IMR-90 (cell line): ENCODE results near the gene DYNLT4. TPM values are rescaled to one million over a fixed set of nuclear protein-coding genes. Genes with fewer than 3 reads are reported as not detected.

Experiments used
- ATAC-seq: fragments of 200-7000 bp; cut with Tn5 transposase; 2 replicates; pipeline ENCODE4 v1.9.1; 2020; ENCODE audit warnings: low read depth, mild to moderate bottlenecking, moderate library complexity
- BruUV-seq: library from RNA; stranded (reverse); fragments of 400-500 nt; replicated peaks from 2 replicates; lab custom pipeline; 2021; lab: Mats Ljungman, UMichigan
- CTCF ChIA-PET: fragments of 300-600 bp; formaldehyde crosslinking; extraction: SDS; loops from one replicate; lab custom pipeline; 2021; ENCODE audit warnings: antibody characterized with exemption; lab: Yijun Ruan, JAX
- POLR2A ChIA-PET: fragments of 300-600 bp; sonication (Branson Sonifier 250); formaldehyde crosslinking; loops from one replicate; lab custom pipeline; 2022; ENCODE audit warnings: antibody characterized with exemption; ENCODE audit not compliant: unreplicated experiment; lab: Charles Lee
- DNase-seq: peaks from one replicate; pipeline ENCODE4 v3.0.0; 2013
- H2AFZ ChIP-seq: replicated peaks from 2 replicates; pipeline ENCODE3; 2013; ENCODE audit warnings: low read length, mild to moderate bottlenecking; ENCODE audit not compliant: poor library complexity
- H2AK5ac ChIP-seq: 2 replicates; pipeline ENCODE4 v1.6.1; 2013; ENCODE audit warnings: low read depth, low read length, inconsistent platforms
- H2AK9ac ChIP-seq: replicated peaks from 2 replicates; pipeline ENCODE3; 2013; ENCODE audit warnings: mild to moderate bottlenecking, low read depth, low read length, moderate library complexity; ENCODE audit not compliant: poor library complexity
- H2BK120ac ChIP-seq: 2 replicates; pipeline ENCODE4 v1.6.1; 2013; ENCODE audit warnings: low read depth, low read length, inconsistent platforms
- H2BK15ac ChIP-seq: 3 replicates; pipeline ENCODE4 v1.6.1; 2013; ENCODE audit warnings: low read depth, low read length, inconsistent platforms
- H2BK20ac ChIP-seq: 2 replicates; pipeline ENCODE4 v1.6.1; 2013; ENCODE audit warnings: low read depth, mild to moderate bottlenecking, inconsistent platforms, low read length, moderate library complexity
- H2BK5ac ChIP-seq: 2 replicates; pipeline ENCODE4 v1.6.1; 2013; ENCODE audit warnings: mild to moderate bottlenecking, low read depth, low read length, inconsistent platforms; ENCODE audit not compliant: poor library complexity, severe bottlenecking
- H3K14ac ChIP-seq: replicated peaks from 2 replicates; pipeline ENCODE4 v1.6.1; 2013; ENCODE audit warnings: low read depth, low read length, inconsistent platforms
- H3K18ac ChIP-seq: 2 replicates; pipeline ENCODE4 v1.6.1; 2013; ENCODE audit warnings: low read depth, low read length, control low read depth
- H3K23ac ChIP-seq: 2 replicates; pipeline ENCODE4 v1.6.1; 2013; ENCODE audit warnings: low read depth, low read length, inconsistent platforms
- H3K27ac ChIP-seq: 2 replicates; pipeline ENCODE4 v1.5.1; 2013; ENCODE audit warnings: mild to moderate bottlenecking, control low read depth, low read length; ENCODE audit not compliant: insufficient read depth
- H3K27me3 ChIP-seq: 2 replicates; pipeline ENCODE4 v1.6.1; 2013; ENCODE audit warnings: low read length; ENCODE audit not compliant: control insufficient read depth, insufficient read depth
- H3K36me3 ChIP-seq: 2 replicates; pipeline ENCODE4 v1.6.1; 2013; ENCODE audit warnings: low read length, mixed read lengths; ENCODE audit not compliant: control insufficient read depth, insufficient read depth
- H3K4ac ChIP-seq: 2 replicates; pipeline ENCODE4 v1.6.1; 2013; ENCODE audit warnings: low read depth, low read length, inconsistent platforms
- H3K4me1 ChIP-seq: 2 replicates; pipeline ENCODE4 v1.6.1; 2013; ENCODE audit warnings: low read length, mixed read lengths; ENCODE audit not compliant: control insufficient read depth, insufficient read depth
- H3K4me2 ChIP-seq: 2 replicates; pipeline ENCODE4 v1.6.1; 2013; ENCODE audit warnings: low read depth, mild to moderate bottlenecking, control low read depth, low read length, moderate library complexity
- H3K4me3 ChIP-seq: 2 replicates; pipeline ENCODE4 v1.5.1; 2013; ENCODE audit warnings: low read depth, mild to moderate bottlenecking, control low read depth, low read length, moderate library complexity; ENCODE audit not compliant: insufficient read depth
- H3K56ac ChIP-seq: 2 replicates; pipeline ENCODE4 v1.6.1; 2013; ENCODE audit warnings: low read length, inconsistent platforms; ENCODE audit not compliant: insufficient read depth; ENCODE audit errors: extremely low read depth
- H3K79me1 ChIP-seq, 2 experiments: 2 replicates each; pipeline ENCODE4 v1.6.1; 2013; ENCODE audit warnings: low read length in 2 of 2, inconsistent platforms in 1 of 2, low read depth in 1 of 2
- H3K9ac ChIP-seq: 2 replicates; pipeline ENCODE4 v1.6.1; 2013; ENCODE audit warnings: low read depth, low read length, control low read depth
- H3K9me1 ChIP-seq: 2 replicates; pipeline ENCODE4 v1.6.1; 2013; ENCODE audit warnings: low read length, inconsistent platforms; ENCODE audit not compliant: insufficient read depth
- H3K9me3 ChIP-seq: 2 replicates; pipeline ENCODE4 v1.6.1; 2013; ENCODE audit warnings: low read length; ENCODE audit not compliant: control insufficient read depth, insufficient read depth
- H4K20me1 ChIP-seq: 2 replicates; pipeline ENCODE4 v1.6.1; 2013; ENCODE audit warnings: low read length, inconsistent platforms; ENCODE audit not compliant: insufficient read depth
- H4K5ac ChIP-seq: 2 replicates; pipeline ENCODE4 v1.6.1; 2013; ENCODE audit warnings: mild to moderate bottlenecking, low read depth, low read length, control low read depth
- H4K8ac ChIP-seq, 2 experiments: 2 replicates each; pipeline ENCODE4 v1.6.1; 2013; ENCODE audit warnings: low read depth in 2 of 2, low read length in 2 of 2, control low read depth in 1 of 2, inconsistent platforms in 1 of 2
- H4K91ac ChIP-seq: 2 replicates; pipeline ENCODE4 v1.6.1; 2013; ENCODE audit warnings: low read depth, low read length, inconsistent platforms; ENCODE audit not compliant: insufficient read depth
- CEBPB ChIP-seq: IDR thresholded peaks from 2 replicates; pipeline ENCODE4 v1.6.1; 2012; ENCODE audit warnings: low read depth, low read length, improper control_type of control experiment
- CHD1 ChIP-seq: IDR thresholded peaks from 2 replicates; pipeline ENCODE4 v1.6.1; 2012; ENCODE audit warnings: low read depth, low read length, improper control_type of control experiment
- FOS ChIP-seq: fragments of 150-350 bp; IDR thresholded peaks from 2 replicates; pipeline ENCODE4 v1.6.1; 2016; ENCODE audit warnings: low read depth, low read length
- MAFK ChIP-seq: IDR thresholded peaks from 2 replicates; pipeline ENCODE4 v1.6.1; 2012; ENCODE audit warnings: low read depth, low read length, improper control_type of control experiment
- MAZ ChIP-seq: IDR thresholded peaks from 2 replicates; pipeline ENCODE4 v1.6.1; 2012; ENCODE audit warnings: low read depth, mild to moderate bottlenecking, low read length, improper control_type of control experiment, moderate library complexity, borderline replicate concordance
- MXI1 ChIP-seq: IDR thresholded peaks from 2 replicates; pipeline ENCODE4 v1.6.1; 2012; ENCODE audit warnings: low read depth, mild to moderate bottlenecking, low read length, moderate library complexity, borderline replicate concordance
- POLR2A ChIP-seq: IDR thresholded peaks from 2 replicates; pipeline ENCODE4 v1.6.1; 2012; ENCODE audit warnings: mild to moderate bottlenecking, low read depth, low read length
- RAD21 ChIP-seq: IDR thresholded peaks from 2 replicates; pipeline ENCODE4 v1.6.1; 2012; ENCODE audit warnings: low read length, improper control_type of control experiment
- RCOR1 ChIP-seq: IDR thresholded peaks from 2 replicates; pipeline ENCODE4 v1.6.1; 2012; ENCODE audit warnings: mild to moderate bottlenecking, low read length, improper control_type of control experiment; ENCODE audit not compliant: insufficient replicate concordance
- SMC3 ChIP-seq: fragments of 150-350 bp; IDR thresholded peaks from 2 replicates; pipeline ENCODE4 v1.6.1; 2016; ENCODE audit warnings: low read depth, mild to moderate bottlenecking, antibody characterized with exemption, low read length, moderate library complexity
- WGBS, 2 experiments: methylation state at CpG; one replicate each; pipeline versions ENCODE4 v1.1.5 to v1.1.7; 2013; ENCODE audit warnings: missing lambda C conversion rate in 2 of 2; ENCODE audit not compliant: insufficient read length in 1 of 2; ENCODE audit errors: extremely low coverage in 2 of 2; 5-methylcytosine and 5-hydroxymethylcytosine counted together
- dilution Hi-C: fragments of 300-500 bp; cut with HindIII; formaldehyde crosslinking; loops from one replicate; pipeline ENCODE4 v1.14.3; 2018; ENCODE audit warnings: low sequenced_read_pairs; ENCODE audit not compliant: unreplicated experiment
- in situ Hi-C: fragments of 300-500 bp; cut with MboI; formaldehyde crosslinking; loops from 3 replicates; pipeline ENCODE4 v1.14.3; 2019; ENCODE audit warnings: low sequenced_read_pairs, inconsistent platforms, mixed read lengths
- intact Hi-C: fragments of 100-400 bp; cut with micrococcal nuclease; formaldehyde crosslinking; loops from 2 replicates; pipeline ENCODE4 v1.10.0; 2022
- polyA plus RNA-seq, 3 experiments: library from polyadenylated mRNA; depleted of rRNA; stranded (reverse); fragments of >200 nt; gene quantifications; 2 replicates each; pipeline ENCODE4 v1.2.3, GENCODE V29; 2012; ENCODE audit warnings: low replicate concordance in 1 of 3
- total RNA-seq: library from RNA; depleted of rRNA; stranded (reverse); fragments of >200 nt; gene quantifications from 2 replicates; pipeline ENCODE4 v1.2.3, GENCODE V29; 2012

DYNLT4 gene
- total and polyA plus RNA-seq, 2 of the 4 experiments (the other 2 are of a cell fraction): not detected

- Histone ChIP-seq H3K4me2 (no peak overlapping the region), H3K36me3 (no peaks in the 10 kb centered on the region), H3K23ac (no peak overlapping the region), H4K8ac (no peak overlapping the region), H3K4me1 (no peaks in the 10 kb centered on the region), H3K79me1 (no peaks in the 10 kb centered on the region), H2AFZ (peak overlapping the region; percentile 5), H4K20me1 (no peaks in the 10 kb centered on the region), H3K4me3 (no peak overlapping the region), H3K4ac (no peak overlapping the region), H4K91ac (no peak overlapping the region), H2BK15ac (no peak overlapping the region), H2BK20ac (no peak overlapping the region), H2AK5ac (no peak overlapping the region), H2BK5ac (no peak overlapping the region), H3K9me3 (no peaks in the 10 kb centered on the region), H3K18ac (no peak overlapping the region), H3K27ac (no peak overlapping the region), H4K5ac (no peak overlapping the region), H3K14ac (no peak overlapping the region), H2AK9ac (peak overlapping the region; percentile 13), H2BK120ac (no peak overlapping the region), H3K27me3 (peaks cover 2% of the 10 kb centered on the region; the same call in 1 of the 2 replicates), H3K9ac (no peak overlapping the region), H3K9me1 (no peaks in the 10 kb centered on the region), H3K56ac (no peak overlapping the region)
- no peak for DNase-seq
- no peak for ATAC-seq
- intact Hi-C loops (loop anchor here (2.0 to 5.0 kb wide), 2 partner anchors 194 to 219 kb away; partner anchors contain the start of genes EIF2B3, HECTD3 and UROD), in situ Hi-C loops (no loop called here), dilution Hi-C loops (no loop called here)
- ChIA-PET CTCF (interaction anchor here (0.7 to 2.0 kb wide), 8 partner anchors 12 to 222 kb away, joined by 3 to 7 read pairs (median 4); partner anchors contain the start of genes HECTD3 and UROD), POLR2A (no interaction called here)
- BruUV-seq: no TSS peak
- TF ChIP-seq MAZ (no peak), CHD1 (no peak), FOS (no peak), RCOR1 (no peak), MAFK (no peak), CEBPB (no peak), SMC3 (no peak), RAD21 (no peak), POLR2A (no peak), MXI1 (no peak)
- whole genome bisulfite sequencing, 2 experiments: no CpG with 5 or more reads among the region's 9 CpGs
Measured at GRCh38 chr1:44792736-44793502, 14.2 kb downstream of the DYNLT4 start.
